ENCODE measurements around the gene BRWD1. TPM values are rescaled to one million over a fixed set of nuclear protein-coding genes. Genes with fewer than 3 reads are reported as not detected.
"Not testable (repeated sequence)": the region's sequence is repeated elsewhere in the genome, so short reads cannot be mapped to it uniquely, and the experiment has no call there.

The BRWD1 gene
- total RNA-seq, 2 donors from 2014 or later, result 44.8 to 45.2 TPM

- H3K27me3 Mint-ChIP-seq (ENCODE audit: low read depth), result peaks cover 8% of the 10 kb centered on the region
- ATAC-seq (replicated peaks in 1 of 2) (no peak), DNase-seq (no peak)
- no peak overlapping the region for H3K4me3 Mint-ChIP-seq
- peaks cover 1 to 2% of the 10 kb centered on the region in 2 donors for H3K36me3 Mint-ChIP-seq (ENCODE audit: insufficient read depth in 2 of 2)
- no peaks in the 10 kb centered on the region for H3K4me1 Mint-ChIP-seq (ENCODE audit: low read depth)
- no peak overlapping the region for H3K27ac Mint-ChIP-seq
- H3K9me3 Mint-ChIP-seq, result peaks cover 1 to 8% of the 10 kb centered on the region in 2 donors
These were observed 152.4 kb downstream of the BRWD1 start for GRCh38 chr21:39161064-39161463.

- H3K4me1 Mint-ChIP-seq (ENCODE audit: low read depth), result no peaks in the 10 kb centered on the region
- no peak overlapping the region for H3K4me3 Mint-ChIP-seq
- DNase-seq, result no peak
- peaks cover 8% of the 10 kb centered on the region for H3K27me3 Mint-ChIP-seq (ENCODE audit: low read depth)
- H3K9me3 Mint-ChIP-seq, result peaks cover 0 to 4% of the 10 kb centered on the region in 2 donors
- no peak for ATAC-seq (replicated peaks in 1 of 2)
- no peak overlapping the region for H3K27ac Mint-ChIP-seq
- H3K36me3 Mint-ChIP-seq (ENCODE audit: insufficient read depth in 2 of 2), result peaks cover 0 to 1% of the 10 kb centered on the region in 2 donors
These were observed 153.9 kb downstream of the BRWD1 start for GRCh38 chr21:39159342-39160063.

- H3K4me3 Mint-ChIP-seq; H3K36me3 Mint-ChIP-seq (ENCODE audit: insufficient read depth in 2 of 2); H3K27ac Mint-ChIP-seq; H3K9me3 Mint-ChIP-seq; ATAC-seq (replicated peaks in 1 of 2); H3K27me3 Mint-ChIP-seq (ENCODE audit: low read depth); DNase-seq; H3K4me1 Mint-ChIP-seq (ENCODE audit: low read depth): not testable (repeated sequence)
These were observed 156.2 kb downstream of the BRWD1 start for GRCh38 chr21:39157241-39157640.

- Mint-ChIP-seq H3K36me3 (ENCODE audit: insufficient read depth in 2 of 2) (no peaks in the 10 kb centered on the region), H3K9me3 (no peaks in the 10 kb centered on the region), H3K27ac (no peak overlapping the region), H3K4me3 (no peak overlapping the region), H3K4me1 (ENCODE audit: low read depth) (no peaks in the 10 kb centered on the region), H3K27me3 (ENCODE audit: low read depth) (no peaks in the 10 kb centered on the region)
- no peak for ATAC-seq (replicated peaks in 1 of 2)
- DNase-seq, result no peak
These were observed 157.4 kb downstream of the BRWD1 start for GRCh38 chr21:39156024-39156423.

- ATAC-seq (replicated peaks in 1 of 2) (no peak), DNase-seq (no peak)
- H3K4me3 Mint-ChIP-seq, result no peak overlapping the region
- H3K4me1 Mint-ChIP-seq (ENCODE audit: low read depth), result no peaks in the 10 kb centered on the region
- no peak overlapping the region for H3K27ac Mint-ChIP-seq
- H3K27me3 Mint-ChIP-seq (ENCODE audit: low read depth), result peaks cover 3% of the 10 kb centered on the region
- no peaks in the 10 kb centered on the region for H3K9me3 Mint-ChIP-seq
- no peaks in the 10 kb centered on the region for H3K36me3 Mint-ChIP-seq (ENCODE audit: insufficient read depth in 2 of 2)
These were observed 157.9 kb downstream of the BRWD1 start for GRCh38 chr21:39155578-39155977.

- Mint-ChIP-seq H3K4me1 (ENCODE audit: low read depth) (no peaks in the 10 kb centered on the region), H3K27ac (no peak overlapping the region), H3K27me3 (ENCODE audit: low read depth) (peaks cover 10% of the 10 kb centered on the region)
These were observed 159.6 kb downstream of the BRWD1 start for GRCh38 chr21:39153842-39154241.

GRCh38 chr21:39153373-39153772 lies 160.1 kb downstream of the BRWD1 start:
- H3K27ac Mint-ChIP-seq, result no peak overlapping the region
- H3K4me1 Mint-ChIP-seq (ENCODE audit: low read depth), result no peaks in the 10 kb centered on the region
- no peak overlapping the region for H3K4me3 Mint-ChIP-seq
- DNase-seq (no peak), ATAC-seq (replicated peaks in 1 of 2) (no peak)
- peaks cover 10% of the 10 kb centered on the region for H3K27me3 Mint-ChIP-seq (ENCODE audit: low read depth)
- no peaks in the 10 kb centered on the region for H3K36me3 Mint-ChIP-seq (ENCODE audit: insufficient read depth in 2 of 2)
- H3K9me3 Mint-ChIP-seq, result no peaks in the 10 kb centered on the region

More at GRCh38 chr21:39153842-39154241, 159.6 kb downstream of the BRWD1 start:
- Mint-ChIP-seq H3K4me3 (no peak overlapping the region), H3K36me3 (ENCODE audit: insufficient read depth in 2 of 2) (no peaks in the 10 kb centered on the region), H3K9me3 (no peaks in the 10 kb centered on the region)
- no peak for ATAC-seq (replicated peaks in 1 of 2)
- no peak for DNase-seq

- Mint-ChIP-seq H3K27ac (no peak overlapping the region), H3K4me1 (ENCODE audit: low read depth) (no peaks in the 10 kb centered on the region), H3K4me3 (no peak overlapping the region), H3K36me3 (ENCODE audit: insufficient read depth in 2 of 2) (no peaks in the 10 kb centered on the region), H3K9me3 (no peaks in the 10 kb centered on the region), H3K27me3 (ENCODE audit: low read depth) (peaks cover 10% of the 10 kb centered on the region)
- no peak for DNase-seq
- no peak for ATAC-seq (replicated peaks in 1 of 2)
These were observed 161.2 kb downstream of the BRWD1 start for GRCh38 chr21:39152271-39152670.

GRCh38 chr21:39150877-39151276 lies 162.6 kb downstream of the BRWD1 start:
- no peaks in the 10 kb centered on the region for H3K9me3 Mint-ChIP-seq
- peaks cover 10% of the 10 kb centered on the region for H3K27me3 Mint-ChIP-seq (ENCODE audit: low read depth)
- DNase-seq (no peak), ATAC-seq (replicated peaks in 1 of 2) (no peak)
- no peaks in the 10 kb centered on the region for H3K4me1 Mint-ChIP-seq (ENCODE audit: low read depth)
- H3K4me3 Mint-ChIP-seq, result no peak overlapping the region
- no peak overlapping the region for H3K27ac Mint-ChIP-seq
- no peaks in the 10 kb centered on the region for H3K36me3 Mint-ChIP-seq (ENCODE audit: insufficient read depth in 2 of 2)

GRCh38 chr21:39150316-39150715 lies 163.1 kb downstream of the BRWD1 start:
- DNase-seq (no peak), ATAC-seq (replicated peaks in 1 of 2) (no peak)
- no peaks in the 10 kb centered on the region for H3K4me1 Mint-ChIP-seq (ENCODE audit: low read depth)
- H3K36me3 Mint-ChIP-seq (ENCODE audit: insufficient read depth in 2 of 2), result no peaks in the 10 kb centered on the region
- H3K27ac Mint-ChIP-seq, result no peak overlapping the region
- no peaks in the 10 kb centered on the region for H3K9me3 Mint-ChIP-seq
- peaks cover 10% of the 10 kb centered on the region for H3K27me3 Mint-ChIP-seq (ENCODE audit: low read depth)
- no peak overlapping the region for H3K4me3 Mint-ChIP-seq

GRCh38 chr21:39149882-39150281 lies 163.6 kb downstream of the BRWD1 start:
- no peak overlapping the region for H3K27ac Mint-ChIP-seq
- H3K4me3 Mint-ChIP-seq, result no peak overlapping the region
- ATAC-seq (replicated peaks in 1 of 2) (no peak), DNase-seq (no peak)
- no peaks in the 10 kb centered on the region for H3K9me3 Mint-ChIP-seq
- no peaks in the 10 kb centered on the region for H3K36me3 Mint-ChIP-seq (ENCODE audit: insufficient read depth in 2 of 2)
- no peaks in the 10 kb centered on the region for H3K4me1 Mint-ChIP-seq (ENCODE audit: low read depth)
- peaks cover 10% of the 10 kb centered on the region for H3K27me3 Mint-ChIP-seq (ENCODE audit: low read depth)

- no peak overlapping the region for H3K27ac Mint-ChIP-seq
- DNase-seq (no peak), ATAC-seq (replicated peaks in 1 of 2) (no peak)
- no peaks in the 10 kb centered on the region for H3K36me3 Mint-ChIP-seq (ENCODE audit: insufficient read depth in 2 of 2)
- peaks cover 10% of the 10 kb centered on the region for H3K27me3 Mint-ChIP-seq (ENCODE audit: low read depth)
- no peak overlapping the region for H3K4me3 Mint-ChIP-seq
- peaks cover 0 to 1% of the 10 kb centered on the region in 2 donors for H3K9me3 Mint-ChIP-seq
- no peaks in the 10 kb centered on the region for H3K4me1 Mint-ChIP-seq (ENCODE audit: low read depth)
These were observed 164.5 kb downstream of the BRWD1 start for GRCh38 chr21:39148975-39149374.

GRCh38 chr21:39144191-39144590 lies 169.2 kb downstream of the BRWD1 start:
- no peak overlapping the region for H3K27ac Mint-ChIP-seq
- peaks cover 0 to 2% of the 10 kb centered on the region in 2 donors for H3K36me3 Mint-ChIP-seq (ENCODE audit: insufficient read depth in 2 of 2)
- H3K27me3 Mint-ChIP-seq (ENCODE audit: low read depth), result no peaks in the 10 kb centered on the region
- peaks cover 0 to 1% of the 10 kb centered on the region in 2 donors for H3K9me3 Mint-ChIP-seq
- H3K4me3 Mint-ChIP-seq, result no peak overlapping the region
- H3K4me1 Mint-ChIP-seq (ENCODE audit: low read depth), result no peaks in the 10 kb centered on the region
- DNase-seq (no peak), ATAC-seq (replicated peaks in 1 of 2) (no peak)

GRCh38 chr21:39142972-39143371 lies 170.5 kb downstream of the BRWD1 start:
- peaks cover 0 to 2% of the 10 kb centered on the region in 2 donors for H3K36me3 Mint-ChIP-seq (ENCODE audit: insufficient read depth in 2 of 2)
- H3K4me1 Mint-ChIP-seq (ENCODE audit: low read depth), result no peaks in the 10 kb centered on the region
- no peak overlapping the region for H3K4me3 Mint-ChIP-seq
- H3K27ac Mint-ChIP-seq, result no peak overlapping the region
- no peak for DNase-seq
- no peak for ATAC-seq (replicated peaks in 1 of 2)
- no peaks in the 10 kb centered on the region for H3K27me3 Mint-ChIP-seq (ENCODE audit: low read depth)
- H3K9me3 Mint-ChIP-seq, result peaks cover 0 to 1% of the 10 kb centered on the region in 2 donors

Measured in activated T-cell treated with anti-CD3 and anti-CD28 coated beads, Interleukin-2, amount 50 U/mL, for 72 hours (primary cell).